ENCODE measurements around the gene KPTN.

The KPTN gene

DNA sequence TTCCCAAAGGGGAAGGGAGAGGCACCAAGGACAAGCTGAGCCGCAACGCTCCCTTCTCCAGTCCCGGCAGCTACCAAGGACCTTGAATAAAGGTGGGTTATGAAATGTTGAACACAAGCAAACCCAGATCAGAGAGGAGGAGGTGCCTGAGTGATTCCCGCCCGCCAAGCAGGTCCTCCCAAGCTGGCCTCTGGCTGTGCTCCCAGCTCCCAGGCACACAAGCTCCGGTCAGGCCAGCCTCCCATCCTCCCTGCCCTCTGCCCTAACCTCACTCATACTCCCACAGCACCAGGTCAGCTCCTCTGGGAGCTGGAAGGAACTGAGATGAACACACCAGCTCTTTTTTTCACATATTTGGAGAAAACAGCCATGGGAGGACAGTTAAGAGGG, 27.1 kb upstream of the KPTN start:
- DNase-seq, result no peak
- in situ Hi-C loops (cut with HindIII; ENCODE audit: low pct_ligation_motif_present, low sequenced_read_pairs), result no loop called here
- Histone ChIP-seq H3K27me3 (replicated peaks) (no peaks in the 10 kb centered on the region), H3K4me3 (ENCODE audit: low read depth, low read length) (no peak overlapping the region), H3K36me3 (replicated peaks) (peaks cover 3% of the 10 kb centered on the region), H3K27ac (no peak overlapping the region)
- TF ChIP-seq, protein P1, sequence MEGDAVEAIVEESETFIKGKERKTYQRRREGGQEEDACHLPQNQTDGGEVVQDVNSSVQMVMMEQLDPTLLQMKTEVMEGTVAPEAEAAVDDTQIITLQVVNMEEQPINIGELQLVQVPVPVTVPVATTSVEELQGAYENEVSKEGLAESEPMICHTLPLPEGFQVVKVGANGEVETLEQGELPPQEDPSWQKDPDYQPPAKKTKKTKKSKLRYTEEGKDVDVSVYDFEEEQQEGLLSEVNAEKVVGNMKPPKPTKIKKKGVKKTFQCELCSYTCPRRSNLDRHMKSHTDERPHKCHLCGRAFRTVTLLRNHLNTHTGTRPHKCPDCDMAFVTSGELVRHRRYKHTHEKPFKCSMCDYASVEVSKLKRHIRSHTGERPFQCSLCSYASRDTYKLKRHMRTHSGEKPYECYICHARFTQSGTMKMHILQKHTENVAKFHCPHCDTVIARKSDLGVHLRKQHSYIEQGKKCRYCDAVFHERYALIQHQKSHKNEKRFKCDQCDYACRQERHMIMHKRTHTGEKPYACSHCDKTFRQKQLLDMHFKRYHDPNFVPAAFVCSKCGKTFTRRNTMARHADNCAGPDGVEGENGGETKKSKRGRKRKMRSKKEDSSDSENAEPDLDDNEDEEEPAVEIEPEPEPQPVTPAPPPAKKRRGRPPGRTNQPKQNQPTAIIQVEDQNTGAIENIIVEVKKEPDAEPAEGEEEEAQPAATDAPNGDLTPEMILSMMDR (IDR thresholded peaks at IDR 0.05; ENCODE audit: low read depth, low read length, missing control alignments), result no peak

DNA sequence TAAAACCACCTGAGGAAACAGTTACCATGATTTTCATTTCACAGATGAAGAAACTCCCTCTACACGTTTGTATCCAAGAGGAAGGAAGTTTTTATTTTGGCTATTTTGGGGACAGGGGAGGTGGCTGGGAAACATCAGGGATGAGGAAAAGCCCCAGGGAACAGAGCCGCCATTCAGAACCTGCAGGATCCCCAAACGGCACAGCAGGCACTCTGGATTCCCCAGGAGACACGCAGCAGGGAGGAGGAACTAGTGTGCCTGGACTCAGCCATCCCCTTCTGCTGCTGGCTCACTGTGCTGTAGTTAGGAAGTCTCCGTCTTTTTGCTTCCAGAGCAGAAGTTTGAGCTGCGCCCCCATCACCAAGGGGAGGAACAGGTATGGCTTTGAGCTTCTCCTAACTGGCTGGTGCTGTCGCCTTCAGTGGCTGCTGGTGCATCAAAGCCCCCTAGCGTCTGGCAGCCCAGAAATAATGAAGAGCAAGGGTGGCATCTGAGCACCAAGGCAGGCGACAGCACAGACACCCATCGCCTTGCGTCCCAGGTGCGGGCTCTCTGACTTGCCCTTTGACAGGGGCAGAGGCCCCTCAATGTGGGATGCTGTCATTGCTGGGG, 26.6 kb upstream of the KPTN start:
- in situ Hi-C loops (cut with HindIII; ENCODE audit: low pct_ligation_motif_present, low sequenced_read_pairs), result no loop called here
- TF ChIP-seq, protein P1 (IDR thresholded peaks at IDR 0.05; ENCODE audit: low read depth, low read length, missing control alignments), result no peak
- DNase-seq, result no peak
- Histone ChIP-seq H3K27ac (no peak overlapping the region), H3K27me3 (replicated peaks) (no peaks in the 10 kb centered on the region), H3K4me3 (ENCODE audit: low read depth, low read length) (no peak overlapping the region), H3K36me3 (replicated peaks) (peaks cover 3% of the 10 kb centered on the region)

DNA sequence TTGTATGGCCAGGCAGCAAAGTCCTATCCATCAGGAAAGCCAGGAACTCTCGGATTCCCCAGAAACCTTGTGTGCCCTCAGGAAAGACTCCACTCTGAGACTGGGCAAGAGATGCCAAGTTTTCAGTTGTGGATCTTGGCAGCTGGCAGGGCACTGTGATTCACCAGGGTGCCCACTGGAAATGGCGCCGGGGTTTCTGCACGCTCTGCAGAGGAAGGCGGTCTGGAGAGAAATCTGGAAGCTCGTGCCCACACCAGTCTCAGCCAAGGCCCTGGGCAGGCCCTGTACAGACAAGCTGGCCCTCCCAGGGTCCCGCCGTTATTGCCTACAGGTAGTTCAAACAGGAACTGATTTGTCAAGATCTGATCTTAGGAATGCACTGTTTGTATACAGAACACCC, 26.0 kb upstream of the KPTN start:
- in situ Hi-C loops (cut with HindIII; ENCODE audit: low pct_ligation_motif_present, low sequenced_read_pairs), result no loop called here
- Histone ChIP-seq H3K27me3 (replicated peaks) (no peaks in the 10 kb centered on the region), H3K27ac (no peak overlapping the region), H3K36me3 (replicated peaks) (peaks cover 3% of the 10 kb centered on the region), H3K4me3 (ENCODE audit: low read depth, low read length) (no peak overlapping the region)
- TF ChIP-seq, protein P1 (IDR thresholded peaks at IDR 0.05; ENCODE audit: low read depth, low read length, missing control alignments), result no peak
- DNase-seq, result no peak

DNA sequence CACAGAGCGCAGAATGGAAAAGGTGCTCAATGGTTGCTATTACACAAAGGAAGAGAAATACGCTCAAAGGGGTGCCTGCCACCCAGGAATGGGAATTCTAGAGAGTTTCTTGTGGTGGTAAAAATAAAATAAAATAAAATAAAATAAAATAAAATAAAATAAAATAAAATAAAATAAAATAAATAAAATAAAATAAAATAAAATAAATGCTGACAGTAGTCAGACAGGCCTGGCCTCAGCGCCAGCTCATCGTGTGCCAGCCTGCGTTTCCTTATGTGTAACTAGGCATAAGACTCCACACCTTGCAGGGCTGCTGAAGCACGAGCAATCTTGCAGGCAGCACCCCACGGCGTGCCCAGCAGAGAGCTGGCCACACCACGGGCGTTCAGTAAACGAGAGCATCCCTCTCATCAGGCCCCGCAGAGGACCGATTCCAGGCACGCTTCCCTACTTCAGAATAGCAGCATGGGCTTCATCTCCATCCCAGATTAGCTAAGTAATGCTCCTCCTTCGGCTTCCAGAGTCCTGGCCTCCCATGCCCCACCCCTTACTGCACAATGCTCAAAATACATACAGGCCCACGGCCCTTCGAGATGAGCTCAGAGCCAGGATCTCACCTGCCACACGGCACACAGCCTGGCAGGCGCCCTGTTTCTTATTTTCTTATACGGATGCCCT, 25.3 kb upstream of the KPTN start:
- Histone ChIP-seq H3K27ac (no peak overlapping the region), H3K27me3 (replicated peaks) (no peaks in the 10 kb centered on the region), H3K36me3 (replicated peaks) (no peaks in the 10 kb centered on the region), H3K4me3 (ENCODE audit: low read depth, low read length) (no peak overlapping the region)
- in situ Hi-C loops (cut with HindIII; ENCODE audit: low pct_ligation_motif_present, low sequenced_read_pairs), result no loop called here
- TF ChIP-seq, protein P1 (IDR thresholded peaks at IDR 0.05; ENCODE audit: low read depth, low read length, missing control alignments), result no peak
- DNase-seq, result no peak

DNA sequence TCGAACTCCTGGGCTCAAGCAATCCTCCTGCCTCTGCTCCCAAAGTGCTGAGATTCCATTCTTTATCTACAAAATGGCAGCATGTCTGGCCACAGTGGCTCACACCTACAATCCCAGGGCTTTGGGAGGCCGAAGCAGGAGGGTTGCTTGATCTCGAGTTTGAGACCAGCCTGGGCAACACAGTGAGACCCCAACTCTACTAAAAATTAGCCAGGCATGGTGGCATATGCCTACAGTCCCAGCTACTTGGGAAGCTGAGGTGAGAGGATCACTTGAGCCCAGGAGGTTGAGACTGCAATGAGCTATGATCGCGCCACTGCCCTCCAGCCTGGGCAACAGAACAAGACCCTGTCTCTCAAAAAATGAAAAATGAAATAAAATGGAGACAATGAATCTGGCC, 24.7 kb upstream of the KPTN start:
- H3K36me3 ChIP-seq (replicated peaks), result no peaks in the 10 kb centered on the region

More for the DNA sequence above, 24.7 kb upstream of the KPTN start:
- no peak for DNase-seq
- Histone ChIP-seq H3K27ac (no peak overlapping the region), H3K27me3 (replicated peaks) (no peaks in the 10 kb centered on the region), H3K4me3 (ENCODE audit: low read depth, low read length) (no peak overlapping the region)
- in situ Hi-C loops (cut with HindIII; ENCODE audit: low pct_ligation_motif_present, low sequenced_read_pairs), result no loop called here
- TF ChIP-seq, protein P1 (IDR thresholded peaks at IDR 0.05; ENCODE audit: low read depth, low read length, missing control alignments), result no peak
